Measurements from ENCODE around the gene RBMS1. TPM values are rescaled to one million over a fixed set of nuclear protein-coding genes. Genes with fewer than 3 reads are reported as not detected.
A peak's percentile ranks its signal among the peaks of the same experiment; 100 is the strongest.

Gene RBMS1
- total RNA-seq, 2 donors from 2014 or later: 108 to 110 TPM

- H3K36me3 Mint-ChIP-seq (ENCODE audit: low read depth): peaks cover 2% of the 10 kb centered on the region
- H3K9me3 ChIP-seq (ENCODE audit: control insufficient read depth, low read length, poor library complexity, severe bottlenecking): no peaks in the 10 kb centered on the region
- peak overlapping the region; percentile 96 for H3K27ac Mint-ChIP-seq
- ATAC-seq (no peak), DNase-seq (no peak)
- H3K27me3 Mint-ChIP-seq: no peaks in the 10 kb centered on the region
- H3K4me1 Mint-ChIP-seq: peaks cover 53% of the 10 kb centered on the region
- peak overlapping the region; percentile 94 for H3K4me3 Mint-ChIP-seq
Measured at GRCh38 chr2:160405077-160405867, 88.3 kb downstream of the RBMS1 start.

- peaks cover 2% of the 10 kb centered on the region for H3K36me3 Mint-ChIP-seq (ENCODE audit: low read depth)
- peak overlapping the region; percentile 80 for H3K4me3 Mint-ChIP-seq
- no peak for ATAC-seq
- no peaks in the 10 kb centered on the region for H3K27me3 Mint-ChIP-seq
- no peak for DNase-seq
- no peaks in the 10 kb centered on the region for H3K9me3 ChIP-seq (ENCODE audit: control insufficient read depth, low read length, poor library complexity, severe bottlenecking)
- H3K27ac Mint-ChIP-seq: peak overlapping the region; percentile 96
- H3K4me1 Mint-ChIP-seq: peaks cover 46% of the 10 kb centered on the region
Measured at GRCh38 chr2:160402997-160403979, 90.3 kb downstream of the RBMS1 start.

- Mint-ChIP-seq H3K27ac (peak overlapping the region; percentile 96), H3K27me3 (no peaks in the 10 kb centered on the region), H3K36me3 (ENCODE audit: low read depth) (peaks cover 2% of the 10 kb centered on the region), H3K4me1 (peaks cover 42% of the 10 kb centered on the region), H3K4me3 (no peak overlapping the region)
- no peak for ATAC-seq
- H3K9me3 ChIP-seq (ENCODE audit: control insufficient read depth, low read length, poor library complexity, severe bottlenecking): no peaks in the 10 kb centered on the region
- no peak for DNase-seq
Measured at GRCh38 chr2:160402501-160402900, 91.1 kb downstream of the RBMS1 start.

GRCh38 chr2:160401895-160402294 lies 91.7 kb downstream of the RBMS1 start:
- ATAC-seq (no peak), DNase-seq (no peak)
- H3K9me3 ChIP-seq (ENCODE audit: control insufficient read depth, low read length, poor library complexity, severe bottlenecking): no peaks in the 10 kb centered on the region
- Mint-ChIP-seq H3K36me3 (ENCODE audit: low read depth) (peaks cover 2% of the 10 kb centered on the region), H3K4me1 (peaks cover 42% of the 10 kb centered on the region), H3K4me3 (peak overlapping the region; percentile 64), H3K27me3 (no peaks in the 10 kb centered on the region), H3K27ac (peak overlapping the region; percentile 96)

- H3K27me3 Mint-ChIP-seq: no peaks in the 10 kb centered on the region
- peak; percentile 24 for ATAC-seq
- no peak overlapping the region for H3K27ac Mint-ChIP-seq
- H3K4me1 Mint-ChIP-seq: peaks cover 32% of the 10 kb centered on the region
- no peaks in the 10 kb centered on the region for H3K9me3 ChIP-seq (ENCODE audit: control insufficient read depth, low read length, poor library complexity, severe bottlenecking)
- DNase-seq: no peak
- H3K4me3 Mint-ChIP-seq: no peak overlapping the region
- no peaks in the 10 kb centered on the region for H3K36me3 Mint-ChIP-seq (ENCODE audit: low read depth)
Measured at GRCh38 chr2:160399880-160400279, 93.7 kb downstream of the RBMS1 start.

GRCh38 chr2:160397530-160397865 lies 96.1 kb downstream of the RBMS1 start:
- H3K9me3 ChIP-seq (ENCODE audit: control insufficient read depth, low read length, poor library complexity, severe bottlenecking): no peaks in the 10 kb centered on the region
- Mint-ChIP-seq H3K27ac (no peak overlapping the region), H3K4me1 (peaks cover 29% of the 10 kb centered on the region), H3K36me3 (ENCODE audit: low read depth) (no peaks in the 10 kb centered on the region), H3K27me3 (no peaks in the 10 kb centered on the region), H3K4me3 (no peak overlapping the region)
- no peak for DNase-seq
- no peak for ATAC-seq

- H3K9me3 ChIP-seq (ENCODE audit: control insufficient read depth, low read length, poor library complexity, severe bottlenecking): no peaks in the 10 kb centered on the region
- Mint-ChIP-seq H3K4me1 (peaks cover 39% of the 10 kb centered on the region), H3K4me3 (peak overlapping the region; percentile 72), H3K27me3 (no peaks in the 10 kb centered on the region), H3K36me3 (ENCODE audit: low read depth) (no peaks in the 10 kb centered on the region), H3K27ac (peak overlapping the region; percentile 80)
- no peak for DNase-seq
- ATAC-seq: peak; percentile 95
Measured at GRCh38 chr2:160394153-160394552, 99.5 kb downstream of the RBMS1 start.

GRCh38 chr2:160392201-160392600 lies 101.4 kb downstream of the RBMS1 start:
- Mint-ChIP-seq H3K27ac (peak overlapping the region; percentile 80), H3K27me3 (no peaks in the 10 kb centered on the region), H3K4me3 (peak overlapping the region; percentile 19), H3K4me1 (peaks cover 56% of the 10 kb centered on the region), H3K36me3 (ENCODE audit: low read depth) (no peaks in the 10 kb centered on the region)
- DNase-seq: no peak
- no peak for ATAC-seq
- no peaks in the 10 kb centered on the region for H3K9me3 ChIP-seq (ENCODE audit: control insufficient read depth, low read length, poor library complexity, severe bottlenecking)

GRCh38 chr2:160390544-160391455 lies 102.8 kb downstream of the RBMS1 start:
- ATAC-seq: no peak
- H3K9me3 ChIP-seq (ENCODE audit: control insufficient read depth, low read length, poor library complexity, severe bottlenecking): no peaks in the 10 kb centered on the region
- H3K27me3 Mint-ChIP-seq: no peaks in the 10 kb centered on the region
- no peaks in the 10 kb centered on the region for H3K36me3 Mint-ChIP-seq (ENCODE audit: low read depth)
- peak overlapping the region; percentile 79 for H3K27ac Mint-ChIP-seq
- no peak for DNase-seq
- H3K4me1 Mint-ChIP-seq: peaks cover 61% of the 10 kb centered on the region
- H3K4me3 Mint-ChIP-seq: no peak overlapping the region

- Mint-ChIP-seq H3K36me3 (ENCODE audit: low read depth) (no peaks in the 10 kb centered on the region), H3K4me1 (peaks cover 66% of the 10 kb centered on the region), H3K27ac (peak overlapping the region; percentile 79), H3K27me3 (no peaks in the 10 kb centered on the region), H3K4me3 (no peak overlapping the region)
- ATAC-seq (no peak), DNase-seq (no peak)
- H3K9me3 ChIP-seq (ENCODE audit: control insufficient read depth, low read length, poor library complexity, severe bottlenecking): no peaks in the 10 kb centered on the region
Measured at GRCh38 chr2:160389875-160390274, 103.7 kb downstream of the RBMS1 start.

GRCh38 chr2:160388464-160389263 lies 104.9 kb downstream of the RBMS1 start:
- Mint-ChIP-seq H3K27ac (peak overlapping the region; percentile 79), H3K4me1 (peaks cover 64% of the 10 kb centered on the region), H3K27me3 (no peaks in the 10 kb centered on the region), H3K4me3 (peak overlapping the region; percentile 83), H3K36me3 (ENCODE audit: low read depth) (no peaks in the 10 kb centered on the region)
- DNase-seq: peak in 1 of 3 donors; percentile 13
- no peaks in the 10 kb centered on the region for H3K9me3 ChIP-seq (ENCODE audit: control insufficient read depth, low read length, poor library complexity, severe bottlenecking)
- ATAC-seq: peak; percentile 73

All from T-helper 17 cell (primary cell).